ENCODE measurements around the gene TMEM247.

TMEM247 gene

DNA sequence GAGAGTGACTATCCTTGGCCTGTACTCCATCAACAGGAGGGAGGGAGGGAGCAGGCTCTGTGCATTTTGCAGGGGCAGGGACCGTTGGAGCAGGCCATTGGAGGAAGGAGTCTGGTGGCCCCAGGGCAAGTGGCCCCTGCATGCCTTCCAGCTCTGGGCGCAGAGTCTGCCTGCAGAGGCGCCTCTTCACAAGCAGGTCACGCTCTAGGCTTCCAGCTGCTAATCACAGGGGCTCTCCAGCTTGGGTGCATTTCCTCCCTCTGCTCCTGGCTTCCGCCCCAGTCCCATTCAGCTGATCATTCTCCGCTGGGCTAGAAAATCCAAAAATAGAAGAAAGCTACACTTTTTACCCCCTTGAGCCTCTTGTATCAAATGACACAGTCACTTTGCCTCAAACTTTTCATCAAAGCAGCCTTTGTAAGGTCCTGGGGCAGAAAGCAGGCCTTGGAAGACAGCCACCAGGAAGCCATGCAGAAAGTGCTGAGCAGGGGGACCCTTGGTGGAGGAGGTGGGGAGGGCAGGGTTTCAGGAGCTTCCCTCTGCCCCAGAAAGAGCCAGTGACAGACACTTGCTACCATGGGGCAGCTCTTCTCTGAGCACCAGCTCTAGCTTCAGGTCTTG lies 11.3 kb downstream of the TMEM247 start:
- DNase-seq: no peak

DNA sequence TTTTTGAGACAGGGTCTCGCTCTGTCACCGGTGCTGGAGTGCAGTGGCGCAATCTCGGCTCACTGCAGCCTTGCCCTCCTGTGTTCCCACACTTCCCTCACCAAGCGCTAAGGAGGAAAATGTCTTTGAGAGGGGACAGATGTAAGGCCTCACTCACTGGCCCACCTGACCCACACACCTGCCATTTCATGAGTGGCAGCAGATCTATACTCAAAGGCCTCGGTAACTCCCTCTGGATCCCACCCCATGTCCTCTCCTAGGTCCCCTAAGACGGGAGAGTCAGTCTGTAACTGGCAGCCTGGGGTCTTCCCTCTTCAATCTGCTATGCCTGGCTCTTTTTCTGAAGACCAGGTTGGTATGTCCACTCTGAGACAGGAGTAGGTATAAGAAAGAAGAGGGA lies 12.9 kb downstream of the TMEM247 start:
- DNase-seq: no peak

DNA sequence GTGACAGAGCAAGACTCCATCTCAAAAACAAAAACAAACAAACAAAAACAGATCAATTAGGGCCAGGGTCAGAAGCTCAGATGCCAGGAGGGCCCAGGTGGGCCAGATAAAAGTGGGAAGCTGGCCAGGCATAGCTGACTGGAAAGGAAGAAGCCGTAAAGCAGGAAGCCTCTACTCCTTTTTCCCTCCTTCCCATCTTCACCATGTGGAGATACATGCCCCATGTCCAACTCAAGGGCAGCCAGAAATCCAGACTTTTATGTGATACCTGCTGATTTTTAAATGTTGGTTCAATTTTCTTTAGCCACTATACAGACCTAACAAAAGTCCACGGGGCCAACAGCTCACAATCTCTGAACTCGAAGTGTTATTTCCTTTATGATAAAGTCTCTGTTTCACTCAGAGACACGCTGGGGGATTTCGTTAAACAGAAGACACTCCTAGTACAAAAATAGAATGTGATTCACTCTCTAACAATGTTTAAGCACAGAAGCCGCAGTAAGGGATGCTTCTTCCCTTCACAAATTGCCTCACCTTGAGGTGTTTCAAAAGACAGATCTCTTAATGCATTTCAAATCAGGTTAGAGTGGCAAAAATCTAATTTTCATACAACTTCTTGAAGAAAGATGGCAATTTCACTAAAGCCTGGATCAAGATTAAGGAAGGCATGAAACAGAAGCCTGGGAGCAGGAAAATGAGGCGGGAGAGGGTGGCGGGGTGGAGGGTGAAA lies 14.0 kb downstream of the TMEM247 start:
- no peak for DNase-seq

DNA sequence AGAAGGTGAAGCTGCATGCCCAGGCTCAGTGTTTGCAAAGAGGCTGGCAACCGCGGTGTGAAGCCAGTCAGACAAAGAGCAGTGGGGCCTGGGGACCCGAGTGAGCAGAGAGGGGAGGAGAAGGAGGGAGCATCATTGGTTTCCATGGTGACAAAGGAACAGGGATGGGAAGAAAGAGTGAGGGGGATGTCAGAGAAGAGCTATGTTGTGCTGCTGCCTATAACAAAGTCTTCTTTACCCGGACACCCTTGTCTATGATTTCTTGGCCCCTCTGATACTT lies 14.5 kb downstream of the TMEM247 start:
- no peak for DNase-seq

DNA sequence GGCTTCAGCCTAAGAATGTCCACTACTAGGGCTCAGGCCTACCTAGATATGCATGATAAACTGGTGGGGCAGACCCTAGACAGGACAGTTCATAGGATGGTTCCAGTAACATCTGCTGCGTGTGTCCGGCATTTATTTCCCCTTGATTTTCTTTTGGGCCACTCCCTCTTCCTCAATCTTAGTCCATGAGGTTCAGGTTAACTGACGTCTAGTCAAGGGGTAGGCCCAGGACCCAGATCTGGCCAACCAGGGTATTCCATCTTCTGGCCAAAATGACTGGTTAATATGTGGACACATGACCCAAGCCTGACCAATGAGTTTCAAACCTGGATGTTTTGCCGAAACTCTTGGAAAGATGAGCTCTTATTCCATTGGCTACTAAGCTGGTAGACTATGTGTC lies 15.2 kb downstream of the TMEM247 start:
- no peak for DNase-seq

DNA sequence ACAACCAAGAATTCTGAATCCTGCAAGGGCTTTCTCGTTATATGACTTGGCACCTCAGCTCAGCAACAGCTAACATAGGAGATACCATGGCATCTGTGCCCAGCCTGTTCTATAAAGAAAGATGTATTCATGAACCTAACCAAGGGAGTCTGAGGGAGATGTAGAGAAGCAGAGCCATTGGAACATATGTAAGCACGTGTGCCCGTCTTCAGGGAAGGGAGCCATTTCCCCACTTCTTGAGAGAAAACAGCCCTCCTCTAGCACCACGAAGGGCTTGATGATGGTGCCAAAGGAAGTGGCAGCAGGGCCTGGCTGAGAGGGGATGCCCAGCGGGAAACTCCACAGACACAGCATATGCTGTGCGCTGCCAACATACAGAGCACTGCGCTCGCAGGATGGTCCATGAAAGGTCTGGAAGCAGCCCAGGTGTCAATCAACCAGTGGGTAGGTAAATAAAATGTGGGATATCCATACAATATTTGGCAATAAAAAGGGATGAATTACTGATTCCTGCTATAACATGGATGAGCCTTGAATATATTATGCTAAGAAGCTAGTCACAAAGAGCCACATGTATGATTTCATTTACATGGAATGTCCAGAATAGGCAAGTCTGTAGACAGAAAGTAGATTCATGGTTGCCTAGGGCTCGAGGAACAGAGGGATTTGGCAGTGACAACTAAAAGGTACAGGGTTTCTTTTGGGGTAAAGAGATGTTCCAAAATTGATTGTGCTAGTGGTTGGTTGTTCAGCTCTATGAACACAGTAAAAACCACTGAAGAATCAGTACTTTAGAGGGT lies 16.1 kb downstream of the TMEM247 start:
- DNase-seq: no peak

DNA sequence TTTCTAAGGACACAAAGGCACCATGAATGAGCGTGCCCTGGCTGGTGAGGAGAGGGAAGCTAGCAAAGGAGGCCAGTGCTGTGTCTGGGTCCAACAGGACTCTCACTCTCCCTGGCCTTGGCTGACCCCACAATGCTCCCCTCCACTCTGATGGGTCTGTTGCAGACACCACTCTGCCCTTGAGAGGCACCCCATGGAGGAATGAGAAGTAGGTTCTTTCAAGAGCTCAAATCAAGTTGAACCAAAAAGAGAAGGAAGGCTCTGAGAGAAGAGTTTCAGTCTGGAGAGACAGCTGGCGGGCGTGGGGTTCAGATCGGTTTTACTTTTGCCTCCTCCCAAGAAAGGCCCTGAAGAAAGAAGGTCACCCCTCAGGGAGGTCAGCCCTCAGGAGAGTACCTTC lies 18.4 kb downstream of the TMEM247 start:
- DNase-seq: no peak

DNA sequence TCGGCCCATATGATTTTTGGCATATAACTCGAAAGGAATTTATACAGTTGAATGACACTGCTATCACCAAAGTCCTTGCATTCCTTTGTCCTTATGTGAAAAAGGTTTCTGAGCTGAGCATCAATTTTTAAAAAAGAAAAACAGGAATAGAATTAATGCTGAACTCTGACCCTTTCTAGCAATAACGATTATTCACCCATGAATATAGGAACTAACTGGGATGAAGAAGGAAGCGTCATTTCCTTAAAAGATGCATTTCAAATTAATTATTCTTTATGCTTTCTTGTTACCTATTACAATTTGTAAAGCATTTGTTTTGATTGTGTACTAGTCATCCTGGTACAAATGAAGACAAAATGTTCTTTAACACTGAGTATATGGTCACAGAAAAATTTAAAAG lies 19.3 kb downstream of the TMEM247 start:
- no peak for DNase-seq

DNA sequence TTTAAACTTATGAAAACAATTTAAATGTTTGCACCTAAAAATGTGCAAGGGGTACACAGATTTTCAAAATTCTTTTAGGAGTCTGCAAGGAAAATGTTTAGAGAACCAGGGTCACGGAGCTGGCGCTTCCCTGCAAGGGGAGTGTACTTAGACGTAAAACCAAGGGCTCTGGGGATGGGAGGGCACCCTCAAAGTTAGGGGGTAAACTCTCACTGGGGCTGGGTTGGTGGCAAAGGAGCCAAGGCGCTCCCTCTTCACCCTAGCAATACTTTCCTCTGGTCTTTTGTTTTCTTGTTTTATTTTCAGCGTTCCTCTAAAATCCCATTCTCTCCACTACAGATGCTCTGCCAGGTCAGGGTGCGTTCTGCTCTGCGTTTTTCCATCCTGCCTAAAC lies 20.0 kb downstream of the TMEM247 start:
- no peak for DNase-seq

DNA sequence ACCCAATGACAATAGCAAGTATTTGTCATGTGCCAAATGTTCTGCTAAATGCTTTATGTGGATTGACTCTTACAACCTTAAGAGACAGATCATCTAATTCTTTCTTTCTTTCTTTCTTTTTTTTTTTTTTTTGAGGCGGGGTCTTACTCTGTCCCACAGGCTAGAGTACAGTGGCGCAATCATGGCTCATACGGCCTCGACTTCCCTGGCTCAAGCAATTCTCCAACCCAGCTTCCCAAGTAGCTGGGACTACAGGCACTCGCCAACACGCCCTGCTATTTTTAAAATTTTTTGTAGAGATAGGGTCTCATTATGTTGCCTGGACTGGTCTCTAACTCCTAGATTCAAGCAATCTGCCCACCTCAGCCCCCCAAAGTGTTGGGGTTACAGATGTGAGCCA lies 21.4 kb downstream of the TMEM247 start:
- DNase-seq: no peak

DNA sequence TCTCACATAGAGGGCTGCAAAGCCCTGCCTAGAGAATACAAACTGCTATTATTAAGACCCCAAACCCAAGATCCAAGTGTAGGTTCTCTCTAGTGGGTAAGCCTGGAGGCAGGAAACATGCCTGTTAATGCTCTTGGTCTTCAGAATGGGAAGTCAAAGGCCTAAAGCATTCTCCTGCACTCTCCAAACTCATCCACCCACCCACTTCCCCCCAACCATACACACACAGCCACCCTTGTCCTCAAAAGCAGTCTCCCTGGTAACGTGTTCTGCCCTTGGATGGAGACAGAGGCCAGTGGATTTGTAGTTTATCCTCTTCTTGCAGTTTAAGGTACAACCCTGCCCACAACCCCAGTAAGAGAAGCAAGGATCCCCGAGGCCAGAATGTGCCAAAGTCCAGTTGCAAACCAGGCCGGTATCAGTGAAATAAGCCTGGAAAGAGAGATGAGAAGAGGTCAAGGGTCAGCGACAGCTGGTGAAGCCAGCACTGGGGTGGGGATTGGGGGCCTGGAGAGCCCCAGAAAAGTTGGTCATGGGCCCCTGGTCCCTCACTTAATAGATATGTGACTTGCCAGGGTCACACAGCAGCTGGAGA lies 23.0 kb downstream of the TMEM247 start:
- DNase-seq: no peak

DNA sequence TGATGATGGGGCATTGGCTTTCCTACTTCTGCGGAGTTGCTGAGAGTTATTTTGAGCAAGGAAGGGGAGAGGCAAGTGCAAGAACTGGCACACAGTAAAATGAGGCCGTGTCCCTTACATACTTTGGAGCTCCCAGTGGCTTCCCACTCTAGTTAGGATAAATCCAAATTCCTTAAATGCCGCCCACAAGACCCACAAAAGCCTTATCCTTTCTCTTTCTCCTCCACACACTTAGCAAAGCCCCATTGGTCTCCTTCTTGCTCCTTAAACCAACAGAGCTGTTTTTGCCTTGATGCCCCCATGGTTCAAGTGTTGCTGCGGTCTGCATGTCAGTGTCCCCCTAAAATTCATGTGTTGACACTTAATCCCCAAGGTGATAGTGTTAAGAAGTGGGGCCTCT lies 24.3 kb downstream of the TMEM247 start:
- DNase-seq: no peak

DNA sequence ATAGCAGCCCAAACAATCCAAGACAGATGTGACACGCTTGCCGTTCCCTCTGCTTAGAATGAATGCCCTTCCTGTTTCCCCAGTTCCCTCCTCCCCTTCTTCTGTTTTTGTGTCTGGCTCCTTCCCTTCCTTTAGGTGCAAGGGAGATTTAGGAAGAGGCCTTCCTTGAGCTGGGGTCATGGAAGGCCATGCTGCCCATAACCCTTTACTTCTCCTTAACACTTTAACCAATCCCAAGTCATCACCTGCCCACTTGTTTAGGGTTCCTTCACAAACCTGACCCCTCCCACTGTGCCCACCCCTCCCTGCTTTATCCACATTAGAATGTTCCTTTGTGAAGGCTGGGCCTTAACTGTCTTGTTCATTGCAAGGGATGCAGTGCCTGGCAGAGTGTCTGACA lies 24.9 kb downstream of the TMEM247 start:
- no peak for DNase-seq

DNA sequence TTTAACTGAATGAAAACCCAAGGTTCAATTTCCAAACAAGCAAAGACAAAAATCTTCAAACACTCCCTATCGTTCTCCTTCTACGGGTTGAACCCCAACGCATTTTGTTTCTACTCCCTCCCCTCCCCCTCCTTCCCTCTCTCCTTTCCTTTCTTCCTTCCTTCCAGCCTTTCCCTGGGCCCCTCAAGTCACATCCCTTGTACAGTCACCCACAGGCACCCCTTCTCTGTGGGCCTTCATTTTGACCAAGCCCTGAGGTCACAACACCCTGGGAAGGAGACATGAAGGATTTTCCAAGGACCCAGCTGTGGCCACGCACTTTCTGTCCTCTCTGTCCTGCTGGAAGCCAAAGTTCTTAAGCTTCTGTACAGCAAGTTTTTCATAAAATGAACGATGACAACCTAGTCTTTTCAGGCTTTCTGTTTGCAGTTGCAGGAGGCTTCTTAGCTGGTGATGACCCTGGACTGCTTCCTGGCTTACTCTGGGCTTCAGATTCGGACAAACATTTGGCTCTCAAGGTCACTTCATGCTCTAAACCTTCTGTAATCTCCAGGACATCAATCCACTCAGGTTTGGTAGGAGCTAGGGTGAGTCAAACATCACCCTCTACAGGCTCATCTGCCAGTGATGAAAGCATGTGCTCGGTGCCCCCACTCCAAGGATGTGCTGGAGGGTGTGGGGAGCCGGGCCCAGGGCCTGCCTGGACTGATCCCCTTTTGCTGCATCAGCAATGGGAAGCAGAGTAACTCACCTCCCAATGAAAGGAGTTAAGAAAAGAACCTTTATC lies 25.5 kb downstream of the TMEM247 start:
- no peak for DNase-seq

DNA sequence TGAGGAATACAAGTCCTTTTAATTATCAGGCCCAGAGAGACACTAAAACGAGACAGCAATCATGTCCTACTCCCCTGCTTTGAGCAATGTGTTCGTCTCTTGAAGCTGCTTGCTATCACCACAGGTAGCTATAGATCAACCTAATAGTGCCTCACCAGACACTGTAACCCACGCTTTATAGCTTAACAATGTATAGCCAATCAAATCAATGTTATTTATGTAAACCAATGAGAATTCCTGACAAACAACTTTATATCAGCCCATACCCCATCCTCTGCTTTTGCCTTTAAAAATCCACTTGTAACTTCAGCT lies 26.1 kb downstream of the TMEM247 start:
- no peak for DNase-seq

DNA sequence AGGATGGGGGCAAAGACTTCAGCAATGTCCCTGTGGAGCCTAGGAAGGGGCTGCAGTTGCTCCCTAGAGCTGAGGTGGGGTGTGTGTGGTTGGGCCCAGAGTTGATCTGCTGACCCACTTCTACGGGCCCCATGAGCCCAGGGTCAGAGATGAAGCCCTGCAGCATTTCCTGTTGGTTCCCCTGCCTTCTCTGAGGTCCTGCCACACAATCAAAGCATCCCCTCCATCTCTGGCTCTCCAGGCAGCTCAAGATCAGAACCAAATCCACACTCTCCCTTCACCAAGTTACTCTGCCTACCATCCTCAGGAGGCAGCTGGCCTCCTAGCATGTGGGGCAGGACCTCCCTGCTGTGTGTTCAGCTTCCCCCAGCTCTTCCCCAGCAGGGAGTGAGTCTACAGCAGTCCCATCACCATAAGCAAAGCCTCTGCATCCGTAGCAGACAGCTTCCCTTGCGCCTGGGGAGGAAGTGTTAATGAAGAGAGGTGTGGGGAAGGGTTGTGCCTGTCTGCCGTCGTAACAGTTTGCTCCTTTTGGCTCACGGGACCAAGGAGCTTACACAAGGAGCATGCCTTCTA lies 26.9 kb downstream of the TMEM247 start:
- no peak for DNase-seq

DNA sequence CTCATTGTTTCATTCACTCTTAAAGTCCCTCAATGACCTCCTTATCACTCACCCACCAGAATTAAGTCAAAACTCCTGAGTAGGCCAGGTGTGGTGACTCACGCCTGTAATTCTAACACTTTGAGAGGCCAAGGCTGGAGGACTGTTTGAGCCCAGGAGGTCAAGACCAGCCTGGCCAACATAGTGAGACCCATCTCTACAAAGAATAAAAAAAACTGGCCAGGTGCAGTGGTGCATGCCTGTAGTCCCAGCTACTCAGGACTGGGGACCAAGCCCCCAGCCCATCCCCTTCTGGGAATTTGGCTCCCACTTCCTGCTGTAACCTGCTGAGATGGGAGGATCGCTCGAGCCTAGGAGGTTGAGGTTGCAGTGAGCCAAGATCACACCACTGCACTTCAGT lies 28.9 kb downstream of the TMEM247 start:
- no peak for DNase-seq

DNA sequence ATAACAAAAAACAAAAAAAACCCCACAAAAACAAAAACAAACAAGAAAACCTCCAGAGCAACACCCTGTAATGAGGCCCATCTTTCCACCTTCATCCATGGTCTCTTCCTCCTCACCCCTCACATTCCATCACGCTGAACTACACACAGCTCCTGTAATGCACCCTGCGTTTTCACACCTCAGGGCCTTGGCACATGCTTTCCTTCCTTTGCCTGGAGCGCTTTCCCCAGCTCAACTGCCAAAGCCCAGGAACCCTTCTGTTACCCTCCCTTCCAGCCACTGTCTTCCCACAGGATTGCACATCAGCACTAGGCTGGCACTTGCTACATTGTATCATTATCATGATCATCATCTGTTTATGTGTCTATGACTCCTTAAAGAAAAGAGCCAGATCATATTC lies 29.4 kb downstream of the TMEM247 start:
- no peak for DNase-seq

DNA sequence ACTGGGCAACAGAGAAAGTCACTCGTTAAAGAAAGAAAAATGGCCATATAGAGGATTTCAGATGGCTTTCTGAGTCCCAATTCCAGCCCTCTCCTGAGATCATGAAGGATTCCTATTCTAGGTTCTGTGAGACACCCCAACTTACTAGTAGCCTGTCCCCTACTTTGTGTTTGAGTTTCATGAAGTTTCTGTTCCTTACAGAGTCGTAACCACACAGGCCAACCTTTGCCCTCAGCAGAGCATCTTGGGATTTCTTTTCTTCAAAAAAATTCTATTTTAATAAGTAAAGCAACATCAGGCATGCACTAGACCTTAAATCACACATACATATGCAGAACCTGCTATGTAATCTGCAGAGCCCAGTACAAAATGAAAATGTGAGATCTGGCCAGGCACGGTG lies 30.4 kb downstream of the TMEM247 start:
- no peak for DNase-seq

DNA sequence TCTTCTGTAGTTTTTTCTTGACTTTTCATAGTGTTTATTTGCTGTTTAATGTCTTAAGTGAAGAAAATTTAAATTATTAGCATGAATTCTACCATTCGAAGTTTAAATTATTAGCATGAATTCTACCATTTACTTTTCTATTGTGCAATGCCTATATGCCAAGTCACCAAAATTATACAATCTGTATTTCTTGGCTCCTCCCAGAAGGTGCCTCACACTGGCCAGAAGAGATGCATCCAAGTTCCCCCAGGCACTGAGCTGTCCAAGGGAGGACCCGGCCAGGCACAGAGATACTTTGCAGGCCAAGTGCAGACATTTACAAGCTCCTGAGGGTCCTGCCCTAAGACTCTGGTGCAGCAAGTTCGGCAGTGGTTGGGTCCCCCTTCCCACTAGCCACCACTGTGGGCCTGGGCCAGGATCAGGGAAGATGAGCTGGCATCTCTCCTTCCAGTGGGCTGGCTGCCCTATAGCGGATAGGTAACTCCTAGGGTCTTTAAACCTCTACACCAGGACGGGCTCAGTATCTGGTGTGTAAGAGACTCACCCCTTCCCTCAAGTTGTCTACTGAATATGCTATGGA lies 31.3 kb downstream of the TMEM247 start:
- DNase-seq: no peak

DNA sequence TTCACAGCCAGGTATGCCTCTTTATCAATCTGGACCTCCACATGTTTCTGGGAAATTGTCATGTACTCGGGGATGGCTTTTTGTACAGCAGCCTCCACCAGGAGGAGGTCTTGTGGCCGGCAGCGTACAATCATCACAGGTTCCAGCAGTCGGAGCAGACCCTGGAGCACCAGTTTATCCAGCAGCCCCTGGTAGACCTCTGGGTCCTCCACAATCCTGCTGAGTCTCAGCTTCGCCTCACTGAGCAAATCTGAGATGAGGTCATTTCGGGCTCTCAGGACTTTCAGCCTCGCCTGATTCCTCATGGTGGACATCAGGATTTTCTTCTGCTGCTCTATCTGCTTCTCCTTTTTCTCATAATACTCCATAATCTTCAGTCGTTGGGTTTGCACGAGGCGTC lies 32.8 kb downstream of the TMEM247 start:
- no peak for DNase-seq

DNA sequence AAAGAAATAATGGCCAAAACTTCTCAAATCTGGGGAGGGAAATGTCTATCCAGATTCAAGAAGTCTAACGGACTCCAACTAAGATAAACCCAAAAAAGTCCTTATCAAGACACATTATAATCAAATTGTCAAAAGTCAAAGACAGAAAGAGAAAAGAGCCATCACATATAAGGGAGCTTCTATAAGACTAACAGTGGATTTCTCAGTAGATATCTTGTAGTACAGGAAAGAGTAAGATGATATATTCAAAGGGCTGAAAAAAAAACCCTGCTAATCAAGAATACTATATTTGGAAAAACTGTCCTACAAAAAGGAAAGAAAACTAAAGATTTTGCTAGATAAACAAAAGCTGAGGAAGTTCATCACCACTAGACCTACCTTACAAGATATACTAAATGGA lies 35.4 kb downstream of the TMEM247 start:
- DNase-seq: no peak

DNA sequence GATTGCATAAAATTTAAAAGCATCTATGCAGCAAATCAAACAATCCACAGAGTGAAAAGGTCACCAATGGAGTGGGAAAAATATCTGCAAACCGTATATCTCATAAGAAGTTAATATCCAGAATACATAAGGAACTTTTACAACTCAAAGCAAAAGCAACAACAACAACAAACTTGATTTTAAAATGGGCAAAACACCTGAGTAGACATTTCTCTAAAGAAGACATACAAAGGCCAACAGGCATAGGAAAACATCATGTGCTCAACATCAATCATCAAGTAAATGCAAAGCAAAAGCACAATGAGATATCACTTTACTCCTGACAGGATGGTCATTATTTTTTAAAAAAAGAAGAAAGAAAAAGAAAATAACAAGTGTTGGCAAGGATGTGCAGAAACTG lies 38.1 kb downstream of the TMEM247 start:
- DNase-seq: no peak
